ENCODE results near the gene TMEM39B.

TMEM39B gene

DNA sequence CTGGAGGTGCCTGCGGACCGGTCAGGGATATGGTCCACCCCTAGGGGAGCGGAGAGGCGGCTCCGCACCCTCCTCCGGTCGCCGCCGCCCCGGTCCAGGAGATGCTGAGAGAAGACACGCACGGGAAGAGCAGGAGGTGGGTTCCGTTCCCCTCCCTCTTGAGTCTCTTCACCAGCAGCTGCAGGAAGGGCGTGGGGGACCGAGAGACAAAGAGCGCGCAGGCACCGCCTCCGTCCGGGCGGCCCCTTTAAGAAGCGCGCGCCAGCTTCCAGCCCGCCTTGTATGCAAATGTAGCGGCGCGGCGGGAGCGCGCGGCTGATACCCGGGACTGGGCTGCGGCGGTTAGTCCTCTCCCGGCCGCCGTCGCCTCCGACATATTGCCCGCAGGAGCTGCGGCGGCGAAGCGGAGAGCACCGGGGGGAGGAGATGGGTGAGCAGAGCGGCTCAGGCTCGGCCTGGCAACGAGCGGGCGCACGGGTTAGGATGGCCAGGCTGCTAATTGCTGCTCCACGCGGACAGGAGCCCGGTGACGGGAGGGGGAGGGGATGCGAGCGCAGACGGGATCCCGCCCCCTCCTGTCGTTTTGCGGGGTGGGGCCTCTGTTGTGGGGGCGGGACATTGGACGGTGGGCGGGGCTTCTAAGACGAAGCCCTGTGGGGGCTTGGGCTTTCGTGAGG, at the start of gene TMEM39B:
Gene TMEM39B (plus strand): TSS at position 318 of the 677 bp plus-strand sequence. CDS start 109 bp downstream, at position 427.
- Mint-ChIP-seq H3K27ac (peak within 1 kb of the TSS; percentile 93), H3K27me3 (no peaks in the 10 kb centered on the region), H3K9me3 (ENCODE audit: low read depth) (no peaks in the 10 kb centered on the region), H3K4me3 (peak within 1 kb of the TSS; percentile 94), H3K4me1 (ENCODE audit: low read depth) (peaks cover 34% of the 10 kb centered on the region), H3K36me3 (no peaks in the 10 kb centered on the region)

DNA sequence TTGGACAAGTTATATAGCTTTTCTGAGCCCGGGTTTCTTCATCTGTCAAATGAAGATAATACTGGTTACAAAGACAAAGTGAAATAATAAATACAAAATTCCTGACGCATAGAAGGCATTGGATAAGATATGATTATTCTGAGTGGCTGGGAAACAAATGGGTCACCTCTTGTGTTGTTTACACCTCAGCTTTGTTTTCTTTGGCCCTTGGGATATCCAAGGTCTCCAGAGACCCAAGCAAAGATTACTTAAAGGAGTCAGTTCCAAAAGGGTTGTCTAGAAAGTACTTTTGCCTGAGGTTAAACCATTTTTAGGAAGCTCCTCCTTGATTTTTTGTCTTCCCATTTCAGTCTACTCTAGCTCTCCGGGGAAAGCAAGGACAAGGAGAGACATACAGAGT, 49.4 kb upstream of the TMEM39B start:
- Mint-ChIP-seq H3K27me3 (no peaks in the 10 kb centered on the region), H3K9me3 (ENCODE audit: low read depth) (no peaks in the 10 kb centered on the region), H3K27ac (no peak overlapping the region), H3K4me1 (ENCODE audit: low read depth) (peaks cover 52% of the 10 kb centered on the region), H3K36me3 (no peaks in the 10 kb centered on the region), H3K4me3 (no peak overlapping the region)

DNA sequence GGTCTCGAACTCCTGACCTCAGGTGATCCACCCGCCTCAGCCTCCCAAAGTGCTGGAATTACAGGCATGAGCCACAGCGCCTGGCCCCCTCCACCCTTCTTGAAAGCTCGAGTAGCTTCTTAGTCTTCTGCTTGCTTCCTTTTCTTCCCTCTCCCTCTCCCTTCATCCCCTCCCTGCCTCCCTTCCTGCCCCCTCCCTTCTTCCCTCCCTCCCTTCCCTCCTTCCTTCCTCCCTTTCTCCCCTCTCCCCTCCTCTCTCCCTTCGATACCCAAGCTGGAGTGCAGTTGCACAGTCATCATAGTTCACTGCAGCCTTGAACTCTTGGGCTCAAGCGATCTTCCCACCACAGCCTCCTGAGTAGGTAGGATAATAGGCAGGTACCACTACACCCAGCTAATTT, 47.2 kb upstream of the TMEM39B start:
- Mint-ChIP-seq H3K4me1 (ENCODE audit: low read depth) (peaks cover 54% of the 10 kb centered on the region), H3K36me3 (no peaks in the 10 kb centered on the region), H3K4me3 (no peak overlapping the region), H3K27me3 (no peaks in the 10 kb centered on the region), H3K9me3 (ENCODE audit: low read depth) (no peaks in the 10 kb centered on the region), H3K27ac (no peak overlapping the region)

DNA sequence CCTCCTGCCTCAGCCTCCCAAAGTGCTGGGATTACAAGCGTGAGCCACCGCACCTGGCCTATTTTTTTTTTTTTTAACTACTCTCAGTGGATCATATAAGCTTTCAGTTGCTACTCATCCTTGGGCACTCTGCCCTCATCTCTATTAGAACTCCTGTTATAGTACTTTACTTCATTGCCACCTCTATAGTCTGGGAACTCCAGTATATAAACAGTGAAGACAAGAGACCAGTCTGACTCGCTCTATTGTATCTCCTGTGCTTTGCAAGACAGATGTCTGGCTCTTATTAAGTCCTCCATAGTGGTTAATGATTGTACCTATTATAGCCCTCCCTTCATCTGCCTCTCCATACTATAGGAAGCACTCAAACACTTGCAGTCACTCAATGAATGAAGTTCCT, 44.0 kb upstream of the TMEM39B start:
- Mint-ChIP-seq H3K36me3 (peaks cover 4% of the 10 kb centered on the region), H3K4me3 (no peak overlapping the region), H3K4me1 (ENCODE audit: low read depth) (peaks cover 49% of the 10 kb centered on the region), H3K27ac (no peak overlapping the region), H3K9me3 (ENCODE audit: low read depth) (no peaks in the 10 kb centered on the region), H3K27me3 (no peaks in the 10 kb centered on the region)

DNA sequence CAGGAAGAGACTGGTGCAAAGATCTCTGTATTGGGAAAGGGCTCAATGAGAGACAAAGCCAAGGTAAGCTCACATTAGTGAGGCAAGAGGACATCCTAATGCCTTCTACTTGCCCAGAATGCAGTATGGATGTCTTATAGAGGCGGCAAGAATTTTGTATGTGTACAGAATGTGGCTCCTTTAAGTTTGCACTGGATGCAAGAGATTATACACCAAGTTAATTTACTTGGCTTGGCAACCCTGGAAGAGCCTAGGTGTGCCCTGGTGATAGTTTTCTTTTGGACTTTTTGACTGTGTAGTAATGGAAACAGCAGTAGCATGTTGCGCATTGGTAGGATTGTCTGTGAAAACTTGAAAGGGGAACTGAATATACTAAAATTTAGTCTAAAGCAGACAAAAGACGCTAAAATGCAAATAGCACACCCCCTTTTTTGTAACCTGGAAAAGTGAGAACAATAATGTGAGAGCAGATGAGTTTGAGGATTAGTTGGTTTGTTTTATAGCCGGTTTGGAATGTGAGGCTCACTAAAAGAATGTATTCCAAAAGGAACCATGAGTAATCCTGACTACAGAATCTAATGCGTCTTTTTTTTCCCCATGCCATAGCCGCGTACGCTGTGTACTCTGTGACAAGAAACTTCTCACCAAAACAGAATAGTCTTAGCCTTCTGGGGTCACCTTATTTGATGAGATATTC, 41.0 kb upstream of the TMEM39B start:
- Mint-ChIP-seq H3K4me1 (ENCODE audit: low read depth) (peaks cover 48% of the 10 kb centered on the region), H3K36me3 (peaks cover 7% of the 10 kb centered on the region), H3K9me3 (ENCODE audit: low read depth) (no peaks in the 10 kb centered on the region), H3K4me3 (no peak overlapping the region), H3K27me3 (no peaks in the 10 kb centered on the region), H3K27ac (peak overlapping the region; percentile 17)

DNA sequence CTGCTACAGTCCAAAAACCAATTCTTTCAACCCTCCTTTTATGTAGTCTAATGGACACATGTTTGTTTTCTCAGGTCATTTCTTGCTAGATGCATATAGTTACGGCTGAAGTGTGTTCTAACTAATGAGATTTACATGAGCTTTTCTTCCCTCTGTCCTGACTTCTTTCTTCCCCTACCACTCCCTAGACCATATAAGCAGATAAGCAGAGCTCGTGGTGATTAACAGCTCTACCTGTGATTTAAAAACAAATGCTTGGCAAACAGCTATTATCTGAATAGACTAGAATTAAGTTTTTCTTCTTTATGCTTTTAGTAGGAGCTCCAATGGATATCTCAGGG, 40.5 kb upstream of the TMEM39B start:
- no peak overlapping the region for H3K4me3 Mint-ChIP-seq
- peak overlapping the region; percentile 3 for H3K27ac Mint-ChIP-seq
- no peaks in the 10 kb centered on the region for H3K9me3 Mint-ChIP-seq (ENCODE audit: low read depth)
- peaks cover 7% of the 10 kb centered on the region for H3K36me3 Mint-ChIP-seq
- H3K4me1 Mint-ChIP-seq (ENCODE audit: low read depth), result peaks cover 45% of the 10 kb centered on the region
- H3K27me3 Mint-ChIP-seq, result no peaks in the 10 kb centered on the region

DNA sequence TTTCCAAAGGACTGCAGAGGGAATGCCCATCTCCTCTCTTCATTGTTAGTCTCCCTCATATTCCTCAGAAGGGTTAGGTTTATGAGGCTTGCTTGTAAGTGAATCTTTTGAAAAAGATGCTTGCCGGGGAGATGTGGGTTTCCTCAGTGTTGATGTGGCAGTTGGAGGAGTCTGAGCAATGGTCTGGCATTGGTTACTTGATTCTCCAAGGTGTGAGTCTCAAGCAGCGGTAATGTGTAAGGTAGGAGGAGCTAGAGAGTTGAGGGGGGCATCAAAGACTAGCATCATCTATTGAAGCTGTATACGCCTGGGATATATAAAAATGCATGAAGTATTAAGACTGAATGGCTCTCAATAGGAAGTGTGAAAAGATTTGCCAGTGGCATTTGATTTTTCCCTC, 37.6 kb upstream of the TMEM39B start:
- H3K27ac Mint-ChIP-seq, result peak overlapping the region; percentile 7
- H3K27me3 Mint-ChIP-seq, result no peaks in the 10 kb centered on the region
- no peak overlapping the region for H3K4me3 Mint-ChIP-seq
- no peaks in the 10 kb centered on the region for H3K9me3 Mint-ChIP-seq (ENCODE audit: low read depth)
- peaks cover 7% of the 10 kb centered on the region for H3K36me3 Mint-ChIP-seq
- H3K4me1 Mint-ChIP-seq (ENCODE audit: low read depth), result peaks cover 28% of the 10 kb centered on the region

DNA sequence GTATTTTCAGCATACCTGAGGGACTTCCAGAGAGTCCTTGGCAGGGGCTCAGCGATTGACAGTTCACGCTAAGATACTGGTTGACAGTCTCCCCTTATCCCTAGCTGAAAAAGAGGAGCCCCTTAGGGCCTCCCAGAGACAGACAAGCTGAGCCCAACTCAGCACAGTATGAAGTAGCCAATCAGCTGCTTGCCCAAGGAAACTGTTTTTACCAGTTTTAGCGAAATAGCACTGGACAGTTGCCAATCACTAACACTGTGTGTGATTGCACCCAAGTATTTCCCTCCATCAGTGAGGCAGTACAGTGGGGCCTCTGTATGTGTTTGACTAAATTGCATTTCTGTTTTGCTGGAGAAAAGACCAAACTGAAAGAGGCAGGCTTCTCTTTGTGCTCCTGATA, 32.0 kb upstream of the TMEM39B start:
- Mint-ChIP-seq H3K36me3 (peaks cover 6% of the 10 kb centered on the region), H3K27ac (no peak overlapping the region), H3K9me3 (ENCODE audit: low read depth) (no peaks in the 10 kb centered on the region), H3K4me1 (ENCODE audit: low read depth) (peaks cover 2% of the 10 kb centered on the region), H3K27me3 (no peaks in the 10 kb centered on the region), H3K4me3 (no peak overlapping the region)

DNA sequence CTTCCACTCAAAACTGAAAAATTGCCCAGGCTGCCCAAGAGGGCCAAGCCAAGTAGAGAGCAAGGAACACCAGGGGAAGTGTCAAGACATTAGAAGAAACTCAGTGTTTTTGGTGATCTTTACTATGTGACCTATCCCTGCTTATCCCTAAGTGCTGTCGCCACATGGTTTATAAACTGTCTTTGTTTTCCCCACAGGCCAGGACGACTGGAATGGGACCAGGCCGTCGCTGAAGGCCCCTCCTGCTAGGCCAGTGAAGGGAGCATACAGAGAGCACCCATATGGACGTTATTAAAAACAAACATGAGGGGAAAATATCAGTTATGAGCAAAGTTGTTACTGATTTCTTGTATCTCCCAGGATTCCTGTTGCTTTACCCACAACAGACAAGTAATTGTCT, 30.4 kb upstream of the TMEM39B start:
- Mint-ChIP-seq H3K36me3 (peaks cover 6% of the 10 kb centered on the region), H3K9me3 (ENCODE audit: low read depth) (no peaks in the 10 kb centered on the region), H3K27me3 (no peaks in the 10 kb centered on the region), H3K27ac (no peak overlapping the region), H3K4me1 (ENCODE audit: low read depth) (no peaks in the 10 kb centered on the region), H3K4me3 (no peak overlapping the region)

DNA sequence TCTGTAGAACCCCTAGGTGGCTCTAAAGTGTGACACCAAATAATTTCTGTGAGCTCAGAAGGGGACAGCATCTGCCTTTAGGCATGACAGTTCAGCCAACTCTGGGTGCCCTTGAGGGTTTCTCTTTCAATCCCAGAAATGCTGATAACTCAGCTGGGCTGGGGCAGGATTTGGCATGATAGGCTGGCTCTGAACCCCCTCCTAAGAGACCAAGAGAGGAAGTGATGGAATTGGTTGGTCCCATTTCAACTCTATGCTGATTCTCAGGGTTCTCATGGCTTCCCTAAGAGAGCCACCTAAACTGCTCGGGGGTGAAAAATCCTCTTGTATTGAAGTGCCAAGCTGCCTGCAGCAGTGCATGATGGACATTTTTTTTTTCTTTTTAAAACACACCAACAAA, 28.5 kb upstream of the TMEM39B start:
- Mint-ChIP-seq H3K36me3 (peaks cover 6% of the 10 kb centered on the region), H3K4me3 (no peak overlapping the region), H3K4me1 (ENCODE audit: low read depth) (no peaks in the 10 kb centered on the region), H3K27ac (no peak overlapping the region), H3K9me3 (ENCODE audit: low read depth) (no peaks in the 10 kb centered on the region), H3K27me3 (no peaks in the 10 kb centered on the region)

DNA sequence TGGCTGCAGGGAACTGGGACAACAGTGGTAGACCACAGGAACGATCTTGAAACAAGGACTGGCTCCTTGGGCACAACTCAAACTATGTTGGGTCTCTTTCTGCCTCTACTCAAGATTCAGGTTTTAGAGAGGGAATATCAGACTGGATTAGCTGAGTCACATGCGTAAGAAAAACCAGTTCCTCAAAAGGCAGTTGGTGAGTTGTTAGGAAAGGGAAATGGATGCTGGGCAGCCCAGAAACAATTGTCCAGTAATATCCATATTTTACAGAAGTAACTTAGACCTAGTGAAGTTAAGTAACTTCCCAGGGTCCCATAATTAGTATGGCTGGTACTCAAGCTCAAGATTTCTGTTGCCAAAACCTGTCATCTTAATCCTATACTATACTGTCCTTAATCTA, 27.0 kb upstream of the TMEM39B start:
- Mint-ChIP-seq H3K27ac (peak overlapping the region; percentile 66), H3K36me3 (peaks cover 6% of the 10 kb centered on the region), H3K4me1 (ENCODE audit: low read depth) (peaks cover 7% of the 10 kb centered on the region), H3K9me3 (ENCODE audit: low read depth) (no peaks in the 10 kb centered on the region), H3K27me3 (no peaks in the 10 kb centered on the region), H3K4me3 (no peak overlapping the region)

DNA sequence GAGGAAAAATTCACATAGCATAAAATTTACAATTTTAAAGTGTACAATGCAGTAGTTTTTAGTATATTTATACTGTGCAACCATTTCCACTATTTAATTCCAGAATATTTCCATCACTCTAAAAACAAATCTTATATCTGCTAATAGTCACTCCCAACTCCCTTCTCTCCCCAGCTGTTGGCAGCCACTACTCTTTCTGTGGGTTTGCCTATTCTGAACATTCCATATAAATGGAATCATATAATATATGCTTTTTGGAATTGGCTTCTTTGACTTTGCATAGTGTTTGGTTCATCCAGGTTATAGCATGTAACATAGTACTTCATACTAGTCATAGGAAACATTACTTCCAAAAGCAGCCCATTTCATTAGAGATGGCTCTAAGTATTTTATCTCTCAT, 25.0 kb upstream of the TMEM39B start:
- Mint-ChIP-seq H3K27me3 (no peaks in the 10 kb centered on the region), H3K27ac (no peak overlapping the region), H3K4me1 (ENCODE audit: low read depth) (peaks cover 7% of the 10 kb centered on the region), H3K4me3 (no peak overlapping the region), H3K36me3 (peaks cover 2% of the 10 kb centered on the region), H3K9me3 (ENCODE audit: low read depth) (no peaks in the 10 kb centered on the region)

DNA sequence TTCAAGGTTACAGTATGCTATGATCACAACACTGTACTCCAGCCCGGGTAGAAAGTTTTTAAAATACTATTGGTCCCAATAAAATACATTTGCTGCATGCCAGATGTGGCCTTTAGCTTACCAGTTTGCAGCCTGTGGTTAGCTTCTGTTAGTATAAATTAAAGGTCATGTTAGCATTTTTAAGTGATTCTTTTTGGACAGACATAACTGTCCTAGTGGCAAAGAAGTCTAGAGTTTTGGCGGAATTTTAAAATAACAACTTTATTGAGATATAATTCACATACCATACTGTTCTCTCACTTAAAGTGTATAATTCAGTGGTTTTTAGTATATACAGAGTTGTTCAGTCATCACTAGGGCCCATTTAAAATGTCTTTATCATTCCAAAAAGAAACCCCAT, 24.3 kb upstream of the TMEM39B start:
- Mint-ChIP-seq H3K4me3 (no peak overlapping the region), H3K27me3 (no peaks in the 10 kb centered on the region), H3K36me3 (peaks cover 2% of the 10 kb centered on the region), H3K4me1 (ENCODE audit: low read depth) (peaks cover 7% of the 10 kb centered on the region), H3K9me3 (ENCODE audit: low read depth) (no peaks in the 10 kb centered on the region), H3K27ac (peak overlapping the region; percentile 41)

DNA sequence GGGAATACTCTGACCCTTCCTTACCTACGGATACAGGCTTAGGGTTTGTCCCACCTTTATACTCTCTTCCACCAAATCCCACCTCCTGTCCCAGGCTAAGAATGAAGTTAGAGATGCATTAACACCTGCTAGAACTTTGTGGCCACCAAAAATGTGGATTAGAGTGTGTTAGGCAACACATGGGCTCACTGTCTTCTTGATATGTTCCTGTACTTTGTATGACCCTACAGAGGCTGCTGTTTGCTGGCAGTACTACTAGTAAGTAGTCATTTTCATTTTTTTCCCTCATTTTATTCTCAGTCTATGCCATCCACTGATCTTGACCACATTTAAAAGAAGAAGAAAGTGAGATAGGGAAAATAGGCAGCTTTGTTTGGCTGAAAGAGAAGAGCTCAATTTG, 21.0 kb upstream of the TMEM39B start:
- Mint-ChIP-seq H3K36me3 (no peaks in the 10 kb centered on the region), H3K27me3 (no peaks in the 10 kb centered on the region), H3K27ac (peak overlapping the region; percentile 37), H3K4me3 (no peak overlapping the region), H3K4me1 (ENCODE audit: low read depth) (peaks cover 7% of the 10 kb centered on the region), H3K9me3 (ENCODE audit: low read depth) (no peaks in the 10 kb centered on the region)

DNA sequence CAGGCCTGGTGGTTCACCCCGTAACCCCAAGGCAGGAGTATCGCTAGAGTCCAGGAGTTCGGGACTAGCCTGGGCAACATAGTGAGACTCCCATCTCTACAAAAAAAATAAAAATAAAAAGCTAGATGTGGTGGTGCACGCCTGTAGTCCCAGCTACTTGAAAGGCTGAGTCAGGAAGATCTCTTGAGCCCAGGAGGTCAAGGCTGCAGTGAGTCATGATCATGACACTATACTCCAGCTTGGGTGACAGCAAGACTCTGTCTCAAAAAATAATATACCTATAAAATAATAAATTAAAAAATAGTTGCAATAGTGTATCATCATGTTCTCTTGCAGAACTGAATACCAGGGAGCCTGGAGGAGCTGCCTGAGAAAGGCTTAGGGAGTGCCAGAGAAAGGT, 19.9 kb upstream of the TMEM39B start:
- no peaks in the 10 kb centered on the region for H3K9me3 Mint-ChIP-seq (ENCODE audit: low read depth)
- H3K4me3 Mint-ChIP-seq, result no peak overlapping the region
- H3K4me1 Mint-ChIP-seq (ENCODE audit: low read depth), result peaks cover 7% of the 10 kb centered on the region
- no peaks in the 10 kb centered on the region for H3K27me3 Mint-ChIP-seq
- H3K27ac Mint-ChIP-seq, result no peak overlapping the region
- H3K36me3 Mint-ChIP-seq, result no peaks in the 10 kb centered on the region

DNA sequence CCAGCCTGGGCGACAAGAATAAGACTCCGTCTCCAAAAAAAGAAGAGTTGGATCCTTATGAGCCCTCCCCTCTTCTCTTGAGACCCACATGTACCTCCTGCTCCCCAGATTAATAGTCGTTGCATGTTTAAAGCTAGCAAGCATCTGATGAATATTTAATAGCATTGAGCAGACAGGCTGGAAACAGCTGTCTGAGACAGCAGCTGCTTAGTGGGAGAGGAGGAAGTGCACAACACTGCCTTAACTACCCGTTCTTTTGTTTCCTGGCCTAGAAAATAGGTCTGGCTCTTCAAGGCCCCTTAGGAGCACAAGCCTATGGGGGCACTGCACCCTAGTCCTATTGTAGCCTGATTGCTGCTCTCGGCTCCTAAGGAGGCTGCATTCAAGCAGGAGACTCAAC, 17.3 kb upstream of the TMEM39B start:
- Mint-ChIP-seq H3K9me3 (ENCODE audit: low read depth) (no peaks in the 10 kb centered on the region), H3K36me3 (no peaks in the 10 kb centered on the region), H3K27ac (no peak overlapping the region), H3K27me3 (no peaks in the 10 kb centered on the region), H3K4me1 (ENCODE audit: low read depth) (peaks cover under 1% of the 10 kb centered on the region), H3K4me3 (no peak overlapping the region)
